ENCODE results near the gene NRXN3.
"Not testable (repeated sequence)": the region's sequence is repeated elsewhere in the genome, so short reads cannot be mapped to it uniquely, and the experiment has no call there.

Gene NRXN3

GRCh38 chr14:79080040-79080439 lies 909.9 kb downstream of the NRXN3 start:
- no peak for DNase-seq (ENCODE audit: low read depth)

- no peak for DNase-seq (ENCODE audit: low read depth)
Measured at GRCh38 chr14:79082883-79083282, 912.7 kb downstream of the NRXN3 start.

- DNase-seq (ENCODE audit: low read depth): no peak
Measured at GRCh38 chr14:79083356-79083755, 913.2 kb downstream of the NRXN3 start.

GRCh38 chr14:79084861-79085260 lies 914.7 kb downstream of the NRXN3 start:
- DNase-seq (ENCODE audit: low read depth): no peak

- DNase-seq (ENCODE audit: low read depth): no peak
Measured at GRCh38 chr14:79089576-79089975, 919.4 kb downstream of the NRXN3 start.

GRCh38 chr14:79090641-79091180 lies 920.5 kb downstream of the NRXN3 start:
- DNase-seq (ENCODE audit: low read depth): no peak

GRCh38 chr14:79091381-79091963 lies 921.3 kb downstream of the NRXN3 start:
- no peak for DNase-seq (ENCODE audit: low read depth)

GRCh38 chr14:79093531-79093930 lies 923.4 kb downstream of the NRXN3 start:
- no peak for DNase-seq (ENCODE audit: low read depth)

- DNase-seq (ENCODE audit: low read depth): no peak
Measured at GRCh38 chr14:79094951-79095350, 924.8 kb downstream of the NRXN3 start.

- DNase-seq (ENCODE audit: low read depth): no peak
Measured at GRCh38 chr14:79096811-79097210, 926.6 kb downstream of the NRXN3 start.

GRCh38 chr14:79098324-79098723 lies 928.2 kb downstream of the NRXN3 start:
- no peak for DNase-seq (ENCODE audit: low read depth)

GRCh38 chr14:79100578-79100977 lies 930.4 kb downstream of the NRXN3 start:
- DNase-seq (ENCODE audit: low read depth): no peak

- DNase-seq (ENCODE audit: low read depth): no peak
Measured at GRCh38 chr14:79101388-79101787, 931.2 kb downstream of the NRXN3 start.

GRCh38 chr14:79103764-79104163 lies 933.6 kb downstream of the NRXN3 start:
- no peak for DNase-seq (ENCODE audit: low read depth)

GRCh38 chr14:79110564-79110963 lies 940.4 kb downstream of the NRXN3 start:
- DNase-seq (ENCODE audit: low read depth): not testable (repeated sequence)

- no peak for DNase-seq (ENCODE audit: low read depth)
Measured at GRCh38 chr14:79111987-79112501, 941.9 kb downstream of the NRXN3 start.

- DNase-seq (ENCODE audit: low read depth): no peak
Measured at GRCh38 chr14:79117561-79117960, 947.4 kb downstream of the NRXN3 start.

- DNase-seq (ENCODE audit: low read depth): no peak
Measured at GRCh38 chr14:79118291-79118690, 948.1 kb downstream of the NRXN3 start.

GRCh38 chr14:79134361-79134760 lies 964.2 kb downstream of the NRXN3 start:
- DNase-seq (ENCODE audit: low read depth): no peak

- DNase-seq (ENCODE audit: low read depth): no peak
Measured at GRCh38 chr14:79136071-79137044, 966.2 kb downstream of the NRXN3 start.

GRCh38 chr14:79137045-79137430 lies 966.9 kb downstream of the NRXN3 start:
- DNase-seq (ENCODE audit: low read depth): no peak

- DNase-seq (ENCODE audit: low read depth): no peak
Measured at GRCh38 chr14:79137836-79138235, 967.7 kb downstream of the NRXN3 start.

GRCh38 chr14:79144896-79145295 lies 974.7 kb downstream of the NRXN3 start:
- DNase-seq (ENCODE audit: low read depth): no peak
